OCI-LY7 (cell line): ENCODE results near the gene CDC40. TPM values are rescaled to one million over a fixed set of nuclear protein-coding genes. Genes with fewer than 3 reads are reported as not detected.

Experiments used
- BruUV-seq: library from RNA; stranded (reverse); fragments of 400-500 nt; replicated peaks from 2 replicates; lab custom pipeline; 2021; lab: Mats Ljungman, UMichigan
- CTCF ChIA-PET: fragments of 300-600 bp; sonication (Branson Sonifier 250); formaldehyde crosslinking; loops from one replicate; lab custom pipeline; 2022; ENCODE audit warnings: antibody characterized with exemption; ENCODE audit not compliant: unreplicated experiment; lab: Charles Lee
- POLR2A ChIA-PET: fragments of 300-600 bp; sonication (Branson Sonifier 250); formaldehyde crosslinking; loops from one replicate; lab custom pipeline; 2022; ENCODE audit warnings: antibody characterized with exemption; lab: Charles Lee
- DNase-seq: peaks from one replicate; pipeline ENCODE4 v3.0.0-alpha.2; 2015; ENCODE audit warnings: low spot score
- H2AFZ ChIP-seq: fragments of 200-600 bp; sonication (generic), shearing (Covaris generic); 2 replicates; pipeline ENCODE4 v1.6.1; 2014; ENCODE audit warnings: mild to moderate bottlenecking, antibody characterized with exemption, low read length, moderate library complexity
- H3K27ac ChIP-seq: fragments of 200-600 bp; sonication (generic); 2 replicates; pipeline ENCODE4 v1.5.1; 2014; ENCODE audit warnings: mixed run types, low read depth, mild to moderate bottlenecking, moderate library complexity, low read length, inconsistent platforms; ENCODE audit not compliant: poor library complexity, severe bottlenecking
- H3K36me3 ChIP-seq: fragments of 200-600 bp; sonication (generic); 2 replicates; pipeline ENCODE4 v1.6.1; 2014; ENCODE audit warnings: mild to moderate bottlenecking, antibody characterized with exemption, low read length, moderate library complexity, mixed read lengths; ENCODE audit not compliant: insufficient read depth
- H3K4me1 ChIP-seq: fragments of 200-600 bp; sonication (generic); 2 replicates; pipeline ENCODE4 v1.5.1; 2014; ENCODE audit warnings: mild to moderate bottlenecking, low read length; ENCODE audit not compliant: insufficient read depth, poor library complexity, severe bottlenecking
- H3K4me2 ChIP-seq: fragments of 200-600 bp; sonication (generic); 2 replicates; pipeline ENCODE4 v1.6.1; 2014; ENCODE audit warnings: mild to moderate bottlenecking, low read length
- H3K4me3 ChIP-seq: fragments of 200-600 bp; sonication (generic); 2 replicates; pipeline ENCODE4 v1.5.1; 2014; ENCODE audit warnings: mild to moderate bottlenecking, low read depth, low read length; ENCODE audit not compliant: poor library complexity, severe bottlenecking
- H3K79me2 ChIP-seq: fragments of 200-600 bp; sonication (generic); 2 replicates; pipeline ENCODE4 v1.6.1; 2016; ENCODE audit warnings: low read depth, mild to moderate bottlenecking, low read length, moderate library complexity, mixed read lengths; ENCODE audit not compliant: insufficient read depth
- H3K9me2 ChIP-seq: fragments of 200-600 bp; sonication (generic); 2 replicates; pipeline ENCODE4 v1.6.1; 2016; ENCODE audit warnings: mild to moderate bottlenecking, low read length, mixed read lengths; ENCODE audit not compliant: insufficient read depth
- H3K9me3 ChIP-seq: fragments of 200-600 bp; sonication (generic); 2 replicates; pipeline ENCODE4 v1.6.1; 2014; ENCODE audit warnings: mild to moderate bottlenecking, mixed run types, low read length, mixed read lengths
- H4K20me1 ChIP-seq: fragments of 200-600 bp; sonication (generic); 2 replicates; pipeline ENCODE4 v1.6.1; 2014; ENCODE audit warnings: mild to moderate bottlenecking, antibody characterized with exemption, low read length, moderate library complexity, mixed read lengths; ENCODE audit not compliant: insufficient read depth
- EZH2phosphoT487 ChIP-seq: fragments of 200-600 bp; sonication (generic); IDR thresholded peaks from 2 replicates; pipeline ENCODE4 v1.6.1; 2018; ENCODE audit warnings: low read depth, borderline replicate concordance, mild to moderate bottlenecking, mixed run types, antibody characterized with exemption, low read length, moderate library complexity, mixed read lengths
- intact Hi-C: fragments of 100-400 bp; cut with micrococcal nuclease; formaldehyde crosslinking; loops from one replicate; pipeline ENCODE4 v1.10.0; 2022; ENCODE audit not compliant: unreplicated experiment
- total RNA-seq, 2 experiments: library from RNA; depleted of rRNA in 1 of 2; stranded (reverse); fragments of >200 nt in 1 of 2; shearing (Covaris generic) in 1 of 2; gene quantifications; 2 replicates each; pipeline ENCODE4 v1.2.3, GENCODE V29; 2014 to 2022
- TF ChIP-seq, protein P1 (sequence below): fragments of 200-600 bp; sonication (generic); conservative IDR thresholded peaks from 2 replicates; pipeline ENCODE4 v1.5.1; 2014; ENCODE audit warnings: mild to moderate bottlenecking, antibody characterized with exemption, low read length, moderate library complexity, mixed read lengths

The CDC40 gene
- total RNA-seq, 2 experiments from 2014 or later = 19.2 to 35.5 TPM

DNA sequence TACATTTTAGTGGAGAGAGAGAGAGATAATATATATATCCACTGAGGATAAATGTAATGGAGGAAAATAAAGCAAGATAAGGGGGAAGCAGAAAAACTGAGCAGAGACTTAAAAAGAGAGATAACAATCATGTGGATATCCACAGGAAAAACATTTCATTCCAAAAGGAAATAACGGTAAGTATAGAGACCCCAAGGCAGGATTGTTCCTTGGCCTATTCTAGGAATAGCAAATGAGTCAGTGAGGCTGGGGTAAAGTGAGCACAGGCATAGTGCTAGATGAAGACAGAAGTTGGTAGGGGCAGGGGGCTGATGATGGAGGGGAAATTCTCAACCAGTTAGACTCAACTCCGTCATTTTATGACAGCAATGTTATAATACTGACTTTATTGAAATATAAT is 11.2 kb downstream of the CDC40 start:
- no peaks in the 10 kb centered on the region; the same call in 1 of the 2 replicates for H4K20me1 ChIP-seq
- no peak overlapping the region for H3K4me3 ChIP-seq
- no peak overlapping the region for H3K27ac ChIP-seq
- peaks cover 4% of the 10 kb centered on the region for H3K4me1 ChIP-seq
- peaks cover 61% of the 10 kb centered on the region for H3K36me3 ChIP-seq
- ChIA-PET CTCF (no interaction called here), POLR2A (no interaction called here)
- TF ChIP-seq, protein P1, sequence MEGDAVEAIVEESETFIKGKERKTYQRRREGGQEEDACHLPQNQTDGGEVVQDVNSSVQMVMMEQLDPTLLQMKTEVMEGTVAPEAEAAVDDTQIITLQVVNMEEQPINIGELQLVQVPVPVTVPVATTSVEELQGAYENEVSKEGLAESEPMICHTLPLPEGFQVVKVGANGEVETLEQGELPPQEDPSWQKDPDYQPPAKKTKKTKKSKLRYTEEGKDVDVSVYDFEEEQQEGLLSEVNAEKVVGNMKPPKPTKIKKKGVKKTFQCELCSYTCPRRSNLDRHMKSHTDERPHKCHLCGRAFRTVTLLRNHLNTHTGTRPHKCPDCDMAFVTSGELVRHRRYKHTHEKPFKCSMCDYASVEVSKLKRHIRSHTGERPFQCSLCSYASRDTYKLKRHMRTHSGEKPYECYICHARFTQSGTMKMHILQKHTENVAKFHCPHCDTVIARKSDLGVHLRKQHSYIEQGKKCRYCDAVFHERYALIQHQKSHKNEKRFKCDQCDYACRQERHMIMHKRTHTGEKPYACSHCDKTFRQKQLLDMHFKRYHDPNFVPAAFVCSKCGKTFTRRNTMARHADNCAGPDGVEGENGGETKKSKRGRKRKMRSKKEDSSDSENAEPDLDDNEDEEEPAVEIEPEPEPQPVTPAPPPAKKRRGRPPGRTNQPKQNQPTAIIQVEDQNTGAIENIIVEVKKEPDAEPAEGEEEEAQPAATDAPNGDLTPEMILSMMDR = no peak
- no peak for TF ChIP-seq EZH2phosphoT487
- peaks cover 84% of the 10 kb centered on the region for H3K79me2 ChIP-seq
- BruUV-seq = no TSS peak
- H3K9me2 ChIP-seq = no peaks in the 10 kb centered on the region
- intact Hi-C loops = no loop called here
- no peak overlapping the region for H3K4me2 ChIP-seq
- H2AFZ ChIP-seq = no peak overlapping the region
- no peaks in the 10 kb centered on the region for H3K9me3 ChIP-seq
- DNase-seq = no peak

DNA sequence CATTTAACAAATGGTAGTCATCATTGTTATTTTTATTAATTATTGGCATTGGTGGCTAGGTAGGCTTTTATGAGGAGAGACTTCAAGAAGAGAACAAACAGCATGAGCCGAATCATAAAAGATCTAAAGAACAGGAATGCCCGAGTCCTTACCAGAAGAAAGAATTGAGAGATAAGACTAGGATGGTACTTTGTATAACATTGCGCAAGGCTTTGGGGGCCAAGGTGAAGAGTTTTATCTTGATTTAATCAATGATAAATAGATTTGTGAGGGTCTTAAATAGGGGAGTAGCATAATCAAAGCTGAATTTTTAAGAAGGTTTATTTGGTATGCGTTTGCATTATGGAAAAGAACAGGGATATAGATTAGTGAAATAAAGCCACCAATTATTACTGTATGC is 15.4 kb downstream of the CDC40 start:
- H4K20me1 ChIP-seq = no peaks in the 10 kb centered on the region; the same call in 1 of the 2 replicates
- DNase-seq = no peak
- POLR2A ChIA-PET = interaction anchor here (0.8 to 1.7 kb wide), 4 partner anchors 9 to 12 kb away, joined by 3 to 8 read pairs (median 4); no protein-coding TSS in a partner anchor
- intact Hi-C loops = no loop called here
- H3K27ac ChIP-seq = no peak overlapping the region
- H3K4me2 ChIP-seq = no peak overlapping the region
- peaks cover 65% of the 10 kb centered on the region for H3K36me3 ChIP-seq
- BruUV-seq = no TSS peak
- CTCF ChIA-PET = no interaction called here
- H3K4me3 ChIP-seq = no peak overlapping the region
- H2AFZ ChIP-seq = no peak overlapping the region
- H3K9me2 ChIP-seq = no peaks in the 10 kb centered on the region
- peaks cover 75% of the 10 kb centered on the region for H3K79me2 ChIP-seq
- no peaks in the 10 kb centered on the region for H3K9me3 ChIP-seq
- TF ChIP-seq, protein P1 = no peak
- no peak for TF ChIP-seq EZH2phosphoT487
- peaks cover 1% of the 10 kb centered on the region for H3K4me1 ChIP-seq

DNA sequence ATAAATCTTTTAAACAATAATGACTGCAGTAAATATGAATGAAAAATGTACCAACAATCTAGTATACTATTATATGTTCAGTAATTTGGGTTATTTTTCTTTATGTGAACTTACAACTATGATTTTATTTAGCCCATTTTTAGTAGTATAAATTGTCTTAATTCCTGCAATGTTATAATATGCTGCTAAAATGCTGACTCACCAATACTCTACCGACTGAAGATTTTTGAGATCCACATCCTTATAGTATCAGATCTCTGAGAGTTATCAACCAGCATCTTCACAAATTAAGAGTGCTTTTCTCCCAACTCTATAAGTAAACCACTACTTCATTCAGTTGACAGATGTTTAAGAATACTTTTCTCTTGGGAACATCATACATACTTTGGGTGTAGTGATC is 16.6 kb downstream of the CDC40 start:
- no peaks in the 10 kb centered on the region for H3K9me2 ChIP-seq
- H3K9me3 ChIP-seq = no peaks in the 10 kb centered on the region
- H3K79me2 ChIP-seq = peaks cover 74% of the 10 kb centered on the region
- no peak overlapping the region for H3K27ac ChIP-seq
- ChIA-PET CTCF (no interaction called here), POLR2A (interaction anchor here (0.8 to 2.7 kb wide), 5 partner anchors 9 to 1982 kb away, joined by 3 to 9 read pairs (median 5); partner anchors contain the start of genes CDC40 and WASF1)
- TF ChIP-seq EZH2phosphoT487 = no peak
- TF ChIP-seq, protein P1 = no peak
- H2AFZ ChIP-seq = no peak overlapping the region
- H3K4me2 ChIP-seq = no peak overlapping the region
- DNase-seq = no peak
- no peak overlapping the region for H3K4me3 ChIP-seq
- H3K4me1 ChIP-seq = peaks cover 14% of the 10 kb centered on the region
- peaks cover 62% of the 10 kb centered on the region for H3K36me3 ChIP-seq
- intact Hi-C loops = no loop called here
- BruUV-seq = no TSS peak
- no peaks in the 10 kb centered on the region for H4K20me1 ChIP-seq
